DOHH2 (cell line): ENCODE data around the gene SMAD2.

Source experiments
- H3F3A ChIP-seq: fragments of 200-600 bp; sonication (generic), shearing (Covaris generic); 2 replicates; pipeline ENCODE4 v1.6.0; 2016; ENCODE audit warnings: antibody characterized with exemption, mild to moderate bottlenecking; ENCODE audit not compliant: control insufficient read depth, insufficient read depth
- H3K27ac ChIP-seq: fragments of 200-600 bp; sonication (generic); 2 replicates; pipeline ENCODE4 v1.5.1; 2014; ENCODE audit warnings: low read depth, mild to moderate bottlenecking, low read length, moderate library complexity
- H3K27me3 ChIP-seq: fragments of 200-600 bp; sonication (generic); 2 replicates; pipeline ENCODE4 v1.6.1; 2014; ENCODE audit warnings: mild to moderate bottlenecking, low read length, mixed read lengths; ENCODE audit not compliant: control insufficient read depth
- H3K36me3 ChIP-seq: fragments of 200-600 bp; sonication (generic); 2 replicates; pipeline ENCODE4 v1.6.1; 2014; ENCODE audit warnings: mild to moderate bottlenecking, low read length, moderate library complexity, mixed read lengths; ENCODE audit not compliant: control insufficient read depth
- H3K4me1 ChIP-seq: fragments of 200-600 bp; sonication (generic); 2 replicates; pipeline ENCODE4 v1.6.1; 2014; ENCODE audit warnings: mild to moderate bottlenecking, low read length, mixed read lengths; ENCODE audit not compliant: control insufficient read depth
- H3K4me2 ChIP-seq: fragments of 200-600 bp; sonication (generic); 2 replicates; pipeline ENCODE4 v1.6.0; 2014; ENCODE audit warnings: mild to moderate bottlenecking, low read length, moderate library complexity
- H3K4me3 ChIP-seq: fragments of 200-600 bp; sonication (generic); 2 replicates; pipeline ENCODE4 v1.5.1; 2014; ENCODE audit warnings: mild to moderate bottlenecking, low read length, mixed read lengths
- H3K79me2 ChIP-seq: fragments of 200-600 bp; sonication (generic); 2 replicates; pipeline ENCODE4 v1.6.1; 2014; ENCODE audit warnings: mild to moderate bottlenecking, low read length, mixed read lengths; ENCODE audit not compliant: control insufficient read depth
- H3K9me2 ChIP-seq: fragments of 200-600 bp; sonication (generic); replicated peaks from 2 replicates; pipeline ENCODE4 v1.6.1; 2014; ENCODE audit warnings: mild to moderate bottlenecking, low read length, mixed read lengths; ENCODE audit not compliant: control insufficient read depth
- H3K9me3 ChIP-seq: fragments of 200-600 bp; sonication (generic); 2 replicates; pipeline ENCODE4 v1.6.1; 2014; ENCODE audit warnings: antibody characterized with exemption, low read length, mixed read lengths; ENCODE audit not compliant: control insufficient read depth, insufficient read depth
- H4K20me1 ChIP-seq: fragments of 200-600 bp; sonication (generic); 2 replicates; pipeline ENCODE4 v1.6.0; 2014; ENCODE audit warnings: low read depth, mild to moderate bottlenecking, antibody characterized with exemption, low read length, moderate library complexity; ENCODE audit not compliant: control insufficient read depth, insufficient read depth
- EZH2phosphoT487 ChIP-seq: fragments of 200-600 bp; sonication (generic); IDR thresholded peaks from 2 replicates; pipeline ENCODE4 v1.6.1; 2017; ENCODE audit warnings: borderline replicate concordance, mild to moderate bottlenecking, antibody characterized with exemption, low read length, moderate library complexity, mixed read lengths
- TF ChIP-seq, protein P1 (sequence below): fragments of 200-600 bp; sonication (generic); IDR thresholded peaks from one replicate; pipeline ENCODE4 v1.5.1; 2014; ENCODE audit warnings: antibody characterized with exemption, mild to moderate bottlenecking, low read depth, low read length; ENCODE audit not compliant: poor library complexity, severe bottlenecking

Gene SMAD2

DNA sequence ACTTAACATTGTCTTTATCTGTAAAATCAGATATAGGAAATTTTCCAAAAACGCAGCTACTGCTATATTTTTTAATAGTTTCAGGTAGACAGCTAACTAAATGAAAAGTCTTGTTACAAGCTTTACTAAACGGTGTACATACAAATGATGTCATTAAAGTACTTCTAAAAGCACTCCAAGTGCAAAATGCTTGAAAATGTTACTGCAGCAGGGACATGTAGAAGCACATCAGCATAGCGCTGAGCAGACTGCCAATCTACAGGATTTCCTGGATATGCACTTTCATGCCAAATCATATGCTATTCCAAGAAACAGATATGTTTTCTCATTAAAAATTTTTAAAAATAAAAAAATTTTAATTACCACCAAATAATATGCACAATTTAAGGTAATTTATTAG is 61.7 kb downstream of the SMAD2 start:
- TF ChIP-seq EZH2phosphoT487 = no peak
- TF ChIP-seq, protein P1, sequence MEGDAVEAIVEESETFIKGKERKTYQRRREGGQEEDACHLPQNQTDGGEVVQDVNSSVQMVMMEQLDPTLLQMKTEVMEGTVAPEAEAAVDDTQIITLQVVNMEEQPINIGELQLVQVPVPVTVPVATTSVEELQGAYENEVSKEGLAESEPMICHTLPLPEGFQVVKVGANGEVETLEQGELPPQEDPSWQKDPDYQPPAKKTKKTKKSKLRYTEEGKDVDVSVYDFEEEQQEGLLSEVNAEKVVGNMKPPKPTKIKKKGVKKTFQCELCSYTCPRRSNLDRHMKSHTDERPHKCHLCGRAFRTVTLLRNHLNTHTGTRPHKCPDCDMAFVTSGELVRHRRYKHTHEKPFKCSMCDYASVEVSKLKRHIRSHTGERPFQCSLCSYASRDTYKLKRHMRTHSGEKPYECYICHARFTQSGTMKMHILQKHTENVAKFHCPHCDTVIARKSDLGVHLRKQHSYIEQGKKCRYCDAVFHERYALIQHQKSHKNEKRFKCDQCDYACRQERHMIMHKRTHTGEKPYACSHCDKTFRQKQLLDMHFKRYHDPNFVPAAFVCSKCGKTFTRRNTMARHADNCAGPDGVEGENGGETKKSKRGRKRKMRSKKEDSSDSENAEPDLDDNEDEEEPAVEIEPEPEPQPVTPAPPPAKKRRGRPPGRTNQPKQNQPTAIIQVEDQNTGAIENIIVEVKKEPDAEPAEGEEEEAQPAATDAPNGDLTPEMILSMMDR = no peak
- Histone ChIP-seq H3K36me3 (peaks cover 57% of the 10 kb centered on the region), H4K20me1 (no peaks in the 10 kb centered on the region)

DNA sequence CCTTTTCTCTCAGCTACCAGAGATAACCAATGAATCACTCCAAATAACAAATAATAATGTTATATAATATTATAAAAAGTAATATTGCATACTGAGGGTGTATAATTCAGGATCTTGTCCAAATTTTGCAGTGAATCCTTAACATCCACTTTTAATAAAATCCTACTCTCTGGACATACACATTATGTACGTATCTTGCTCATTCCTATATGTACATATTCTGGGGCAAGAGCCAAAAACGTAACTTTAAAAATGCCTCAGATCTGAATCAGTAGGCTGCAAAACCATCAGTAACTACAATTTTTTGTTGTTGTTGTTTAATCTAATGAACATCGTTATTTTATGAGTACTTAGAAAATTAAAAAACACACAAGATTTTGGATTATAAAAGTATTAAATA is 65.3 kb downstream of the SMAD2 start:
- Histone ChIP-seq H3K27me3 (no peaks in the 10 kb centered on the region), H3K4me3 (no peak overlapping the region), H4K20me1 (no peaks in the 10 kb centered on the region), H3K9me3 (no peaks in the 10 kb centered on the region), H3K36me3 (peaks cover 70% of the 10 kb centered on the region), H3K4me1 (no peaks in the 10 kb centered on the region), H3K27ac (no peak overlapping the region), H3F3A (no peaks in the 10 kb centered on the region), H3K4me2 (no peak overlapping the region), H3K9me2 (no peaks in the 10 kb centered on the region), H3K79me2 (0 out of 2 replicates have a peak, but pooled peaks cover 2% of the 10 kb centered on the region)
- TF ChIP-seq, protein P1 = no peak
- no peak for TF ChIP-seq EZH2phosphoT487

More for the DNA sequence above, 61.7 kb downstream of the SMAD2 start:
- H3F3A ChIP-seq = no peaks in the 10 kb centered on the region
- H3K4me3 ChIP-seq = no peak overlapping the region
- H3K9me2 ChIP-seq = no peaks in the 10 kb centered on the region
- H3K79me2 ChIP-seq = peaks cover 26% of the 10 kb centered on the region
- H3K4me2 ChIP-seq = no peak overlapping the region
- no peaks in the 10 kb centered on the region for H3K9me3 ChIP-seq
- H3K27ac ChIP-seq = no peak overlapping the region
- H3K4me1 ChIP-seq = no peaks in the 10 kb centered on the region
- H3K27me3 ChIP-seq = no peaks in the 10 kb centered on the region

DNA sequence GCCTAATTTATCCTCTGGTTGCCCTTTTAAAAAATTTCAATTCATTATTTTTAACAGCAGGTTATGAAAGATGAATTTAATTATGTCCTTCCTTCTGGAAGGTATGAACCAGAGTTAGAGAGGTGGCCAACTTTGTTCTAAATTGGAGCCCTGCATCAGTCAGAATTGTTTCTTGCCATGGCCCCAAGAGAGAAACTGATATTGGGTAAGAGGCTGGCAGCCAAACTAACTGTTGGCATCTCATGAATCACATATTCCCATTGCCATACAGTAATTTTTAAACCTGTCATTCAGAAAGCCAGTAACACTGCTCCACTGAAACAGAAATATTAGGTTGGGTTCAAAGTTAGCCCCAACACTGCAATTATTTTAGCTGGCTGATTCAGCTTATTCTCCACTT is 67.4 kb downstream of the SMAD2 start:
- Histone ChIP-seq H3K27ac (no peak overlapping the region), H3K9me3 (no peaks in the 10 kb centered on the region)

More for the DNA sequence above, 67.4 kb downstream of the SMAD2 start:
- TF ChIP-seq, protein P1 = no peak
- TF ChIP-seq EZH2phosphoT487 = no peak
- no peaks in the 10 kb centered on the region for H3K9me2 ChIP-seq
- H3K79me2 ChIP-seq = no peaks in the 10 kb centered on the region
- no peaks in the 10 kb centered on the region for H4K20me1 ChIP-seq
- H3K27me3 ChIP-seq = no peaks in the 10 kb centered on the region
- no peak overlapping the region for H3K4me2 ChIP-seq
- no peaks in the 10 kb centered on the region for H3F3A ChIP-seq
- no peak overlapping the region for H3K4me3 ChIP-seq
- H3K4me1 ChIP-seq = no peaks in the 10 kb centered on the region
- peaks cover 65% of the 10 kb centered on the region for H3K36me3 ChIP-seq
